NCI-H2196 treated with DMSO at 0.1 percent for 48 hours (cell line): ENCODE data around the gene HIPK1.
"Not testable (repeated sequence)": the region's sequence is repeated elsewhere in the genome, so short reads cannot be mapped to it uniquely, and the experiment has no call there.

Experiments
- DNase-seq: peaks from one replicate; lab custom pipeline; 2025; ENCODE audit not compliant: unreplicated experiment; lab: John Stamatoyannopoulos, UW

Gene HIPK1

GRCh38 chr1:113981962-113982931 lies 53.1 kb downstream of the HIPK1 start:
- no peak for DNase-seq

GRCh38 chr1:113982949-113983348 lies 53.8 kb downstream of the HIPK1 start:
- no peak for DNase-seq

- DNase-seq: no peak
Measured at GRCh38 chr1:113983391-113983790, 54.3 kb downstream of the HIPK1 start.

GRCh38 chr1:113983826-113984225 lies 54.7 kb downstream of the HIPK1 start:
- no peak for DNase-seq

GRCh38 chr1:113984710-113985109 lies 55.6 kb downstream of the HIPK1 start:
- DNase-seq: no peak

- DNase-seq: no peak
Measured at GRCh38 chr1:113986802-113987201, 57.7 kb downstream of the HIPK1 start.

- DNase-seq: no peak
Measured at GRCh38 chr1:113987259-113987658, 58.1 kb downstream of the HIPK1 start.

GRCh38 chr1:113990530-113990929 lies 61.4 kb downstream of the HIPK1 start:
- DNase-seq: no peak

GRCh38 chr1:113990961-113991360 lies 61.8 kb downstream of the HIPK1 start:
- no peak for DNase-seq

GRCh38 chr1:113991467-113991997 lies 62.4 kb downstream of the HIPK1 start:
- no peak for DNase-seq

GRCh38 chr1:113993072-113993471 lies 63.9 kb downstream of the HIPK1 start:
- no peak for DNase-seq

GRCh38 chr1:113993766-113994165 lies 64.6 kb downstream of the HIPK1 start:
- no peak for DNase-seq

- DNase-seq: no peak
Measured at GRCh38 chr1:113995382-113995781, 66.3 kb downstream of the HIPK1 start.

GRCh38 chr1:113998361-113998760 lies 69.2 kb downstream of the HIPK1 start:
- DNase-seq: no peak

- DNase-seq: no peak
Measured at GRCh38 chr1:113999233-113999632, 70.1 kb downstream of the HIPK1 start.

- no peak for DNase-seq
Measured at GRCh38 chr1:113999799-114000198, 70.7 kb downstream of the HIPK1 start.

- no peak for DNase-seq
Measured at GRCh38 chr1:114000406-114000805, 71.3 kb downstream of the HIPK1 start.

GRCh38 chr1:114002492-114003239 lies 73.5 kb downstream of the HIPK1 start:
- DNase-seq: no peak

GRCh38 chr1:114003431-114003830 lies 74.3 kb downstream of the HIPK1 start:
- DNase-seq: no peak

- not testable (repeated sequence) for DNase-seq
Measured at GRCh38 chr1:114006825-114007224, 77.7 kb downstream of the HIPK1 start.

- no peak for DNase-seq
Measured at GRCh38 chr1:114008480-114008941, 79.4 kb downstream of the HIPK1 start.

GRCh38 chr1:114008993-114009392 lies 79.9 kb downstream of the HIPK1 start:
- DNase-seq: no peak
